SJSA1 (cell line): ENCODE results near the gene SLFN12. TPM values are rescaled to one million over a fixed set of nuclear protein-coding genes. Genes with fewer than 3 reads are reported as not detected.
A peak's percentile ranks its signal among the peaks of the same experiment; 100 is the strongest.
"Not testable (repeated sequence)": the region's sequence is repeated elsewhere in the genome, so short reads cannot be mapped to it uniquely, and the experiment has no call there.

ENCODE experiments used
- DNase-seq, 2 experiments: peaks; one replicate each; pipeline ENCODE4 v3.0.0-alpha.2; 2015 to 2020; ENCODE audit warnings: low spot score in 2 of 2, low read depth in 1 of 2
- H3K27ac ChIP-seq: fragments of 250-450 bp; sonication (Bioruptor Pico); 2 replicates; pipeline ENCODE4 v1.5.1; 2020; ENCODE audit warnings: mild to moderate bottlenecking, moderate library complexity
- H3K27me3 ChIP-seq: fragments of 250-450 bp; sonication (Bioruptor Pico); replicated peaks from 2 replicates; pipeline ENCODE4 v1.5.1; 2020; ENCODE audit warnings: mild to moderate bottlenecking, moderate library complexity
- H3K36me3 ChIP-seq: fragments of 250-450 bp; sonication (Bioruptor Pico); 2 replicates; pipeline ENCODE4 v1.5.1; 2020; ENCODE audit warnings: mild to moderate bottlenecking
- H3K4me1 ChIP-seq: fragments of 250-450 bp; sonication (Bioruptor Pico); replicated peaks from 2 replicates; pipeline ENCODE4 v1.6.1; 2021; ENCODE audit warnings: mild to moderate bottlenecking
- H3K4me3 ChIP-seq: fragments of 250-450 bp; sonication (Bioruptor Pico); 2 replicates; pipeline ENCODE4 v1.5.1; 2020; ENCODE audit warnings: mild to moderate bottlenecking
- H3K9me3 ChIP-seq: fragments of 250-450 bp; sonication (Bioruptor Pico); replicated peaks from 2 replicates; pipeline ENCODE4 v1.5.1; 2020; ENCODE audit warnings: mild to moderate bottlenecking
- total RNA-seq: library from RNA; depleted of rRNA; stranded (reverse); fragments of >200 nt; shearing (Covaris generic); gene quantifications from 2 replicates; pipeline ENCODE4 v1.2.3, GENCODE V29; 2014

The SLFN12 gene
- total RNA-seq, 1 experiment from 2014 or later: 65.4 TPM

DNA sequence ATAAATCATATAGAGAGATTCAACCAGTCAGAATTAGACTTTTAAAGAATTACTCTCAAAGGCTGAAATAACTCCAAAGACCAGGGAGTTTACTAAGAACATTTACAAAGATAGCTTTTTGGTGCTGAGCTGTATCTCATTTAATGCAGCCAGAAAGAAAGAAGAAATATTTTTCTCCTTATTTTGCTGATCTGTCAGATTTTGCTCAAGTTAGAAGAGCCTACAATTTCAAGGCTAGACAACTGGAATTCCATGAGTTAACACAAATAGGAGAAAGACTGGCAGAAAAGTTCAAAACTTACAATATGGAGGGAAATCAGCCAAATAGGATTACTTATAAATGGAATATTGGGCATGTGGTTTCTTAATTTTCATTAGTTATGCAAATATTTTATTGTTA, 6.1 kb upstream of the SLFN12 start:
- H3K27ac ChIP-seq: no peak overlapping the region

DNA sequence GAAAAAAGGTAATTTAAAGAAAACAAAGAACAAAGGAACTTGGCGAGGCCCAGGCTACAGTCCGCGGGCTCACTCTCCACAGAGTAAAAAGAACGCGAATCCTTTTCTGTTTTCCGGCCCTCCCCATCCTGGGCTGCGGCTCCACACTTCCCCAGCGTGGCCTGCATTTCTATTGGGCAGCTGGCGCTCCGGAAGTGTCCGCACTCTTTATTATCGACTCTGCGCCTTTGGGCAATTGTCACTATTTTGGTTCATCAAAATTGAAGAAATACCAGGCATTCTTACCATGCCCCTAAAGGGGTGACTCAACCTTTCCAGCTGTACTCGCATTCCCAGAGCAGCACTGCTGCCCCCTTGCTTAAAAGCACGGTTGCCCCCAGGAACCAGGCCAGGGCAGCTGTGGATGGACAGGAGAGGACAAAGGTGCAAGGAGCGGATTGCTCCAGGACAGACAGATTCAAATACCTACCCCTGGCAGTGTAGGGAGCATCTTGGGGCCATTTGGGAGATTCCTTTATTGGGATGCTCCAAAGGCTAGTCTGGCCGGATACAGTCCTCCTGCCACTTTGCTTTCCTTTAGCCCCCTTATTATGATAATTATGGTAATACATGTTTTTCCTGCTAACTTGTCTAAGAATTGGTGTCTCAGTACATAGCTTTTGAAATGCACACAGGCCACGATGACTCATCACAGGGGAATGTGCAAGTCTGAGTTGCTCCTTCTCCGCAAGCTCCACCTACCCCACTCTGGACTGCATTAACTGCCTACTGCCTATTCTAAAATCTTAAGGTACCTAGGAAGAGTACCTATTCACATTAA, 985 bp upstream of the SLFN12 start:
- Histone ChIP-seq H3K9me3 (no peaks in the 10 kb centered on the region), H3K36me3 (peaks cover 35% of the 10 kb centered on the region), H3K4me3 (peak overlapping the region; percentile 54), H3K4me1 (peaks cover 34% of the 10 kb centered on the region), H3K27me3 (no peaks in the 10 kb centered on the region), H3K27ac (peak overlapping the region; percentile 99)
- peak; percentile 97 to 98 for DNase-seq

More for the DNA sequence above, 6.1 kb upstream of the SLFN12 start:
- H3K9me3 ChIP-seq: no peaks in the 10 kb centered on the region
- no peaks in the 10 kb centered on the region for H3K36me3 ChIP-seq
- no peak for DNase-seq
- no peaks in the 10 kb centered on the region for H3K27me3 ChIP-seq
- H3K4me1 ChIP-seq: peaks cover 21% of the 10 kb centered on the region
- no peak overlapping the region for H3K4me3 ChIP-seq

GRCh38 chr17:35429702-35430101, 2.6 kb downstream of the SLFN12 start:
- no peak overlapping the region for H3K27ac ChIP-seq
- H3K36me3 ChIP-seq: peaks cover 67% of the 10 kb centered on the region
- no peak overlapping the region for H3K4me3 ChIP-seq
- no peaks in the 10 kb centered on the region for H3K9me3 ChIP-seq
- no peak for DNase-seq
- H3K27me3 ChIP-seq: no peaks in the 10 kb centered on the region
- peaks cover 30% of the 10 kb centered on the region for H3K4me1 ChIP-seq

DNA sequence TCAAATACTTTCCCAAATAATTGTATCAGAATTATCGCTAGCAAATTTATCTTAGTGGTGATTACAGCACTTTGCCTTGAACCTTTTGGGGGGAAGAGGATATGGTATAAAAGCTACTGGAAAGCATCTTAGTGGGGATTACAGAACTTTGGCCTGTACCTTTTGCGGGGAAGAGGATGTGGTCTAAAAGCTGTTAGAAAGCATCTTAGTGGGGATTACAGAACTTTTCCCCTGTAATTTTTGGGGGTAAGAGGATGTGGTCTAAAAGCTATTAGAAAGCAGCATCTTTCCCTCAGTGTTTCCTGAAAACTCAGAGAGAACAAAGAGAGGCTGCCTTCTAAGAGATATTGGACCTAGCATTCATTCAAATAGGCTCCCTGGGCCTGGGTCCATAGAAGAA, 4.1 kb downstream of the SLFN12 start:
- Histone ChIP-seq H3K36me3 (peaks cover 70% of the 10 kb centered on the region), H3K4me1 (peaks cover 28% of the 10 kb centered on the region), H3K27ac (no peak overlapping the region), H3K9me3 (no peaks in the 10 kb centered on the region), H3K4me3 (no peak overlapping the region), H3K27me3 (no peaks in the 10 kb centered on the region)
- no peak for DNase-seq

- Histone ChIP-seq H3K27ac (peak overlapping the region; percentile 5; the same call in 1 of the 2 replicates), H3K4me3 (no peak overlapping the region), H3K36me3 (peaks cover 78% of the 10 kb centered on the region), H3K4me1 (peaks cover 11% of the 10 kb centered on the region), H3K9me3 (no peaks in the 10 kb centered on the region), H3K27me3 (no peaks in the 10 kb centered on the region)
- peak in 1 of 2 experiments; percentile 67 for DNase-seq
Measured at GRCh38 chr17:35423761-35424160, 8.5 kb downstream of the SLFN12 start.

GRCh38 chr17:35421069-35421468, 11.2 kb downstream of the SLFN12 start:
- H3K27me3 ChIP-seq, H3K9me3 ChIP-seq, H3K4me3 ChIP-seq, H3K27ac ChIP-seq, DNase-seq: not testable (repeated sequence)
- Histone ChIP-seq H3K36me3 (peaks cover 76% of the 10 kb centered on the region), H3K4me1 (peaks cover 11% of the 10 kb centered on the region)

- Histone ChIP-seq H3K27ac (no peak overlapping the region), H3K4me3 (no peak overlapping the region), H3K27me3 (no peaks in the 10 kb centered on the region), H3K9me3 (no peaks in the 10 kb centered on the region), H3K4me1 (no peaks in the 10 kb centered on the region), H3K36me3 (peaks cover 90% of the 10 kb centered on the region)
- no peak for DNase-seq
Measured at GRCh38 chr17:35416659-35417058, 15.6 kb downstream of the SLFN12 start.

DNA sequence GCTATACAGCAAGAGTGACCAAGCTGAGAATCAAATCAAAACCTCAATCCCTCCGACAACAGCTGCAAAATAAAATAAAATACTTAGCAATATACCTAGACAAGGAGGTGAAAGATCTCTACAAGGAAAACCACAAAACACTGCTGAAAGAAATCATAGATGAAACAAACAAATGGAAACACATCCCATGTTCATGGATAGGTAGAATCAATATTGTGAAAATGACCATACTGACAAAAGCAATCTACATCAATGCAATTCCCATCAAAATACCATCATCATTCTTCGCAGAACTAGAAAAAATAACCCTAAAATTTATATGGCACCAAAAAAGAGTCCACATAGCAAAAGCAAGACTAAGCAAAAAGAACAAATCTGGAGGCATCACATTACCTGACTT, 17.6 kb downstream of the SLFN12 start:
- not testable (repeated sequence) for H3K4me1 ChIP-seq, H3K9me3 ChIP-seq, H3K27me3 ChIP-seq, H3K27ac ChIP-seq, DNase-seq, H3K4me3 ChIP-seq
- peaks cover 95% of the 10 kb centered on the region for H3K36me3 ChIP-seq

DNA sequence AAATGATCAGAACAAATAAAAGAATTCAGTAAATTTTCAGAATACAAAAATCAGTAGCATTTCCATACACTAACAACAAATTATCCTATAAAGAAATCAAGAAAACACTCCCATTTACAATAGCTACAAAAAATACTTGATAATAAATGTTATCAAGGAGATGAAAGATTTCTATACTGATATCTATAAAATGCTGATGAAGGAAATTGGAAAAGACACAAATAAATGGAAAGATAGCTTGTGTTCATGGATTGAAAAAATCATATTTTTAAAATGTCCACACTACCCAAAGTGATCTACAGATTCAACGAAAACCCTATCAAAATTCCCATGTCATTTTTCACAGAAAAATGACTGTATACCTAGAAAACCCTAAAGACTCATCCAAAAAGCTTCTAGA, 18.1 kb downstream of the SLFN12 start:
- Histone ChIP-seq H3K36me3 (peaks cover 95% of the 10 kb centered on the region), H3K9me3 (no peaks in the 10 kb centered on the region)
- DNase-seq: no peak

DNA sequence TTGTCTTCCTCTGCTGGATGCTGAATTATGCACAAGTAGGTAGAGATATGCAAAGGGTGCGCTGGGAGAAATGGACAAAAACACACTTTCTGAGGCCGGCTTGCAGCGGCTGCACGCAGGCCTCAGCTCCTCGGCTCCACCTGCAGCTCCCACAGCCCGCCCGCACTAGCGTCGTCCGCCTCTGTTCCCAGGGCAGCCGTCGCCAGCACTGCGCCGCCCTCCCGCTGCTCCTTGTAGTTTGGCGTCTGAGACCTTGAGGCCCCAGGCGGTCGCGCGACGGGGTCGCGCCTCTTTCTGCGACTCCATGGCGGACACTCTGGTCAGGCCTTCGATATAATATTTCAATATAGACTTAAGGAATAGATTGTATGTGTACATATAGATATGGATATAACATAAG, 24.8 kb downstream of the SLFN12 start:
- no peak for DNase-seq
- H3K27me3 ChIP-seq: no peaks in the 10 kb centered on the region
- peaks cover 77% of the 10 kb centered on the region for H3K36me3 ChIP-seq
- H3K4me1 ChIP-seq: no peaks in the 10 kb centered on the region
- H3K4me3 ChIP-seq: no peak overlapping the region
- H3K27ac ChIP-seq: no peak overlapping the region
- no peaks in the 10 kb centered on the region for H3K9me3 ChIP-seq

More for the DNA sequence above, 18.1 kb downstream of the SLFN12 start:
- Histone ChIP-seq H3K27ac (no peak overlapping the region), H3K4me3 (no peak overlapping the region), H3K27me3 (no peaks in the 10 kb centered on the region), H3K4me1 (no peaks in the 10 kb centered on the region)

DNA sequence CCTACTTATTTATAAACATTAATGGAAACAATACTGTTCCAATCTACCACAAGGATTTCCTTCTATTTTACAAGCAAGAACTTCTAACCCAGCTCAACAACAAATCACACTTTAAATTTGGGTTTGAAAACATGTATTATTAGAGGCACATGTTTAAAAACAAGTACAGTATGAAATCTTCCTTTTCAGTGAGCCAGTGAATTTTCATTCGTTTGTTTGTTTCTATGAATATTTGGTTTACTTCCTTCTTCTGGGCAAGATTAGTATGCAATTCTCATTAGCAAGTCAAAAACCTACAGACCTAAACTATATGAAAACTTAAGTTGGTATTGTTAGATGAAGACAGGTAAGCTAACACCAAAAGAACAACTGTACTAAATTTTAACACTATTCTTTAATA, 25.7 kb downstream of the SLFN12 start:
- no peak for DNase-seq
- Histone ChIP-seq H3K4me3 (no peak overlapping the region), H3K27ac (no peak overlapping the region), H3K36me3 (peaks cover 67% of the 10 kb centered on the region), H3K4me1 (no peaks in the 10 kb centered on the region), H3K9me3 (no peaks in the 10 kb centered on the region), H3K27me3 (no peaks in the 10 kb centered on the region)

DNA sequence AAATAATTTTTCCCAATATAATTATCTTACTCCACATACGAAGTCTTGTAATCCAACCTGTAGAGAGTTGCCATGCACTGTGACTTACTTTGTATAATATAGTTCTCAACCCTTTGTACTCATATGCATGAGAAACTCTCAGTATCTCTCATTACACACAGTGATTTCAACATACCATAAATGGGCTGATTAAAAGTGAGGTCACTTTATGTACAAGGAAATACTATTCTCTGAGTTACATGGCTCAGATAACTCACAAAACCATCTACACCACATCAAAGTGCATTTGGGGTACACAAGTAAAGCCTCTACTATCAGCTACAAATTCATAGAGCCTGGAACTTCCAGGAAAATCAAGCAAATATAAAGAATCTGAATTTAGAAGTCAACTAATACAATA, 27.9 kb downstream of the SLFN12 start:
- H3K4me1 ChIP-seq: no peaks in the 10 kb centered on the region
- H3K9me3 ChIP-seq: no peaks in the 10 kb centered on the region
- H3K27ac ChIP-seq: no peak overlapping the region
- H3K27me3 ChIP-seq: no peaks in the 10 kb centered on the region
- no peak overlapping the region for H3K4me3 ChIP-seq
- DNase-seq: no peak
- H3K36me3 ChIP-seq: peaks cover 45% of the 10 kb centered on the region

- H3K36me3 ChIP-seq, H3K27me3 ChIP-seq, H3K27ac ChIP-seq, H3K9me3 ChIP-seq, DNase-seq, H3K4me1 ChIP-seq, H3K4me3 ChIP-seq: not testable (repeated sequence)
Measured at GRCh38 chr17:35393783-35394182, 38.5 kb downstream of the SLFN12 start.

DNA sequence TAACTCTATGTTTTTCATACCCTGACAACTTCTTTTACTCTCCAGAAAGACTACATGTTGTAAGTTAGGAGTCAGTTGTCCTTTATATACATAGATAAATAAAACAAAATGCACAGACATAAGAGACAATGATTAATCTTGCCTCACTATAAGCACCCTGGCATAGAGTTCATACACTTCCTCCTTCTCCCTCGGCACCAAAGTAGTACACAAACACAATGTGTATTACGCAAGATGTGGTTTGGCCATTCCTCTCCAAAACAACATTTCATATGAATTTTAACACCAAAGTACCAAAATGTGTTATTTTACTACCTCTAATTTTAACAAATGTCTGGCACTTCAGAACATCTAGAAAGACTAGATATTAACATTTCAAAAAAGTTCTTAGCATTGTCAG, 41.6 kb downstream of the SLFN12 start:
- Histone ChIP-seq H3K4me3 (no peak overlapping the region), H3K27me3 (no peaks in the 10 kb centered on the region), H3K4me1 (no peaks in the 10 kb centered on the region), H3K9me3 (0 out of 2 replicates have a peak, but pooled peaks cover 4% of the 10 kb centered on the region), H3K27ac (no peak overlapping the region), H3K36me3 (no peaks in the 10 kb centered on the region)
- no peak for DNase-seq
